ENCODE measurements around the gene PARD3. TPM values are rescaled to one million over a fixed set of nuclear protein-coding genes. Genes with fewer than 3 reads are reported as not detected.

Gene PARD3
- total RNA-seq, 2 donors from 2014 or later = 41.7 to 48.8 TPM

- intact Hi-C loops (cut with DNase I) = no loop called here
- H3K4me3 ChIP-seq = no peak overlapping the region
- H3K9me3 ChIP-seq = no peaks in the 10 kb centered on the region
Measured at GRCh38 chr10:34464000-34464399, 351.1 kb downstream of the PARD3 start.

DNA sequence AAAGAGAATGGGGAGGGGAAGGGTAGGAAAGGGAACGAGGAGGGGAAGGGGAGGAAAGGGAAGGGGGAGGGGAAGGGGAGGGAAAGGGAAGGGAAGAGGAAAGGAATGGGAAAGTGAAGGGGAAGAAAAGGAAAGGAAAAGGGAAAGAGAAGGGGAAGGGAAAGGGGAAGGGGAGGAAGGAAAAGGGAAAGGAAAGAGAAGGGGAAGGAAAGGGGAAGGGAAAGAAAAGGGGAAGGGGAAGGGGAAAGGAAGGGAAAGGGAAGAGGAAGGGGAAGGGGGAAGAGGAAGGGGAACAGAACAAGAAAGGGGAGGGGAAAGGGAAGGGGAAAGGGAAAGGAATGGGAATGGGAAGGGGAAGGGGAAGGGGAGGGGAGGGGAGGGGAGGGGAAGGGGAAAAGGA lies 352.1 kb downstream of the PARD3 start:
- DNase-seq = no peak
- Histone ChIP-seq H3K9ac (ENCODE audit: low read depth in 2 of 2, low read length in 2 of 2) (no peak overlapping the region), H3K4me3 (no peak overlapping the region), H3K27ac (no peak overlapping the region), H3K9me3 (no peaks in the 10 kb centered on the region), H3K36me3 (no peaks in the 10 kb centered on the region), H3K4me1 (no peaks in the 10 kb centered on the region), H3K27me3 (no peaks in the 10 kb centered on the region)
- TF ChIP-seq, protein P1, sequence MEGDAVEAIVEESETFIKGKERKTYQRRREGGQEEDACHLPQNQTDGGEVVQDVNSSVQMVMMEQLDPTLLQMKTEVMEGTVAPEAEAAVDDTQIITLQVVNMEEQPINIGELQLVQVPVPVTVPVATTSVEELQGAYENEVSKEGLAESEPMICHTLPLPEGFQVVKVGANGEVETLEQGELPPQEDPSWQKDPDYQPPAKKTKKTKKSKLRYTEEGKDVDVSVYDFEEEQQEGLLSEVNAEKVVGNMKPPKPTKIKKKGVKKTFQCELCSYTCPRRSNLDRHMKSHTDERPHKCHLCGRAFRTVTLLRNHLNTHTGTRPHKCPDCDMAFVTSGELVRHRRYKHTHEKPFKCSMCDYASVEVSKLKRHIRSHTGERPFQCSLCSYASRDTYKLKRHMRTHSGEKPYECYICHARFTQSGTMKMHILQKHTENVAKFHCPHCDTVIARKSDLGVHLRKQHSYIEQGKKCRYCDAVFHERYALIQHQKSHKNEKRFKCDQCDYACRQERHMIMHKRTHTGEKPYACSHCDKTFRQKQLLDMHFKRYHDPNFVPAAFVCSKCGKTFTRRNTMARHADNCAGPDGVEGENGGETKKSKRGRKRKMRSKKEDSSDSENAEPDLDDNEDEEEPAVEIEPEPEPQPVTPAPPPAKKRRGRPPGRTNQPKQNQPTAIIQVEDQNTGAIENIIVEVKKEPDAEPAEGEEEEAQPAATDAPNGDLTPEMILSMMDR (IDR thresholded peaks at IDR 0.05) = no peak
- intact Hi-C loops (cut with DNase I) = no loop called here

More at GRCh38 chr10:34464000-34464399, 351.1 kb downstream of the PARD3 start:
- Histone ChIP-seq H3K27me3 (no peaks in the 10 kb centered on the region), H3K27ac (no peak overlapping the region), H3K36me3 (no peaks in the 10 kb centered on the region), H3K4me1 (no peaks in the 10 kb centered on the region), H3K9ac (ENCODE audit: low read depth in 2 of 2, low read length in 2 of 2) (no peak overlapping the region)
- no peak for DNase-seq
- TF ChIP-seq, protein P1 (IDR thresholded peaks at IDR 0.05) = no peak

GRCh38 chr10:34462056-34462455 lies 353.0 kb downstream of the PARD3 start:
- TF ChIP-seq, protein P1 (IDR thresholded peaks at IDR 0.05) = no peak
- no peaks in the 10 kb centered on the region for H3K36me3 ChIP-seq
- H3K9ac ChIP-seq (ENCODE audit: low read depth in 2 of 2, low read length in 2 of 2) = no peak overlapping the region
- DNase-seq = no peak
- H3K27me3 ChIP-seq = no peaks in the 10 kb centered on the region
- no peaks in the 10 kb centered on the region for H3K4me1 ChIP-seq
- intact Hi-C loops (cut with DNase I) = no loop called here
- H3K27ac ChIP-seq = no peak overlapping the region
- no peaks in the 10 kb centered on the region for H3K9me3 ChIP-seq
- H3K4me3 ChIP-seq = no peak overlapping the region

- Histone ChIP-seq H3K4me1 (no peaks in the 10 kb centered on the region), H3K9ac (ENCODE audit: low read depth in 2 of 2, low read length in 2 of 2) (no peak overlapping the region), H3K36me3 (no peaks in the 10 kb centered on the region), H3K27me3 (no peaks in the 10 kb centered on the region), H3K9me3 (no peaks in the 10 kb centered on the region), H3K27ac (no peak overlapping the region), H3K4me3 (no peak overlapping the region)
- TF ChIP-seq, protein P1 (IDR thresholded peaks at IDR 0.05) = no peak
- intact Hi-C loops (cut with DNase I) = no loop called here
- DNase-seq = no peak
Measured at GRCh38 chr10:34454590-34455261, 360.4 kb downstream of the PARD3 start.

DNA sequence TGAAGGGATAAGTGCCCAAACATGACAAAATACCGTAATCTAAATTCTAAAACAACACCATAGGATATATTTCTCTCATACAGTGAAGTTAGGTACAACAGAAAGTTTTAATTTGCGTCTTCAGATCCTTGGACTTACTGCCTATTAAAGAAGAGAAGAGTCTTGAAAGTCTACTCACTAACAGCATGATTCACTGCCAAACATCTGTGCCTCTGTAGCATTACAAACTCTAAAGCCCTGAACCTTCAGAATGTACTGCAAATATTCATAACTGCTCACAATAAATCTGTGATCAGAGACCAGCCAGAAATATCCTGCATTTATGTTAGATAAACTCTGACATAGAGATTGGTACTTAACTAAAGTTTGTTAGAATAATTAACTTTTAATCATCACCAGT lies 365.3 kb downstream of the PARD3 start:
- TF ChIP-seq, protein P1 (IDR thresholded peaks at IDR 0.05) = no peak
- Histone ChIP-seq H3K27ac (no peak overlapping the region), H3K4me3 (no peak overlapping the region), H3K36me3 (no peaks in the 10 kb centered on the region), H3K27me3 (no peaks in the 10 kb centered on the region), H3K9me3 (no peaks in the 10 kb centered on the region), H3K4me1 (no peaks in the 10 kb centered on the region), H3K9ac (ENCODE audit: low read depth in 2 of 2, low read length in 2 of 2) (no peak overlapping the region)
- no peak for DNase-seq
- intact Hi-C loops (cut with DNase I) = no loop called here

All from colonic mucosa (tissue), 4 donors.